MCF 10A (cell line): ENCODE data around the gene DGKG. TPM values are rescaled to one million over a fixed set of nuclear protein-coding genes. Genes with fewer than 3 reads are reported as not detected.

Experiments
- BruUV-seq: library from RNA; stranded (reverse); fragments of 400-500 nt; replicated peaks from 2 replicates; lab custom pipeline; 2021; lab: Mats Ljungman, UMichigan
- CTCF ChIA-PET: fragments of 300-600 bp; sonication (Branson Sonifier 250); formaldehyde crosslinking; extraction: SDS; loops from one replicate; lab custom pipeline; 2021; ENCODE audit warnings: antibody characterized with exemption, inconsistent platforms; lab: Yijun Ruan, JAX
- POLR2A ChIA-PET: fragments of 300-600, 350-650 bp; sonication (Branson Sonifier 250); formaldehyde crosslinking; extraction: SDS; loops from one replicate; lab custom pipeline; 2020; ENCODE audit warnings: antibody characterized with exemption, inconsistent platforms; lab: Yijun Ruan, JAX
- DNase-seq: peaks from one replicate; pipeline ENCODE4 v3.0.0-alpha.2; 2018; ENCODE audit not compliant: unreplicated experiment
- H3K27ac Mint-ChIP-seq: one replicate; pipeline ENCODE4 v1.8.0; 2022; ENCODE audit warnings: mild to moderate bottlenecking, low read depth, mixed read lengths; ENCODE audit not compliant: unreplicated experiment
- H3K27me3 Mint-ChIP-seq: one replicate; pipeline ENCODE4 v1.8.0; 2022; ENCODE audit warnings: mixed read lengths; ENCODE audit not compliant: insufficient read depth, unreplicated experiment
- H3K36me3 Mint-ChIP-seq: one replicate; pipeline ENCODE4 v1.8.0; 2022; ENCODE audit warnings: mild to moderate bottlenecking, moderate library complexity, mixed read lengths; ENCODE audit not compliant: insufficient read depth, unreplicated experiment
- H3K4me1 Mint-ChIP-seq: one replicate; pipeline ENCODE4 v1.8.0; 2022; ENCODE audit warnings: mixed read lengths; ENCODE audit not compliant: insufficient read depth, unreplicated experiment
- H3K4me3 Mint-ChIP-seq: one replicate; pipeline ENCODE4 v1.8.0; 2022; ENCODE audit warnings: mild to moderate bottlenecking, moderate library complexity, mixed read lengths; ENCODE audit not compliant: unreplicated experiment
- H3K9me3 Mint-ChIP-seq: one replicate; pipeline ENCODE4 v1.8.0; 2022; ENCODE audit warnings: mixed read lengths; ENCODE audit not compliant: unreplicated experiment
- CTCF ChIP-seq: fragments of 200-600 bp; IDR thresholded peaks from one replicate; pipeline ENCODE4 v1.8.0; 2022; ENCODE audit warnings: antibody characterized with exemption, mild to moderate bottlenecking; ENCODE audit not compliant: unreplicated experiment
- intact Hi-C: fragments of 100-400 bp; cut with micrococcal nuclease; formaldehyde crosslinking; loops from 2 replicates; pipeline ENCODE4 v1.14.1; 2022
- total RNA-seq: library from RNA; stranded (reverse); gene quantifications from 2 replicates; pipeline ENCODE4 v1.2.3, GENCODE V29; 2022

The DGKG gene
- total RNA-seq, 1 experiment from 2014 or later, result not detected

- no peak overlapping the region for H3K4me3 Mint-ChIP-seq
- peaks cover 7% of the 10 kb centered on the region for H3K4me1 Mint-ChIP-seq
- BruUV-seq, result no TSS peak
- POLR2A ChIA-PET, result no interaction called here
- TF ChIP-seq CTCF, result no peak
- CTCF ChIA-PET, result no interaction called here
- no peaks in the 10 kb centered on the region for H3K36me3 Mint-ChIP-seq
- intact Hi-C loops, result no loop called here
- H3K27ac Mint-ChIP-seq, result no peak overlapping the region
- no peak for DNase-seq
- no peaks in the 10 kb centered on the region for H3K27me3 Mint-ChIP-seq
- H3K9me3 Mint-ChIP-seq, result no peaks in the 10 kb centered on the region
Measured at GRCh38 chr3:186401556-186401955, 39.5 kb upstream of the DGKG start.

- ChIA-PET POLR2A (interaction anchor here (0.8 kb wide), 1 partner anchor 23 kb away, joined by 4 read pairs; no protein-coding TSS in a partner anchor), CTCF (no interaction called here)
- intact Hi-C loops, result no loop called here
- no peaks in the 10 kb centered on the region for H3K36me3 Mint-ChIP-seq
- peaks cover 7% of the 10 kb centered on the region for H3K4me1 Mint-ChIP-seq
- H3K9me3 Mint-ChIP-seq, result no peaks in the 10 kb centered on the region
- BruUV-seq, result no TSS peak
- no peak overlapping the region for H3K4me3 Mint-ChIP-seq
- no peak for DNase-seq
- H3K27me3 Mint-ChIP-seq, result no peaks in the 10 kb centered on the region
- TF ChIP-seq CTCF, result no peak
- no peak overlapping the region for H3K27ac Mint-ChIP-seq
Measured at GRCh38 chr3:186400662-186401061, 38.6 kb upstream of the DGKG start.

- intact Hi-C loops, result no loop called here
- no peak for TF ChIP-seq CTCF
- Mint-ChIP-seq H3K36me3 (no peaks in the 10 kb centered on the region), H3K27ac (no peak overlapping the region), H3K4me1 (peaks cover 7% of the 10 kb centered on the region), H3K27me3 (no peaks in the 10 kb centered on the region), H3K4me3 (no peak overlapping the region), H3K9me3 (no peaks in the 10 kb centered on the region)
- BruUV-seq, result no TSS peak
- no peak for DNase-seq
- CTCF ChIA-PET, result interaction anchor here (0.5 kb wide), 1 partner anchor 26 kb away, joined by 9 read pairs; no protein-coding TSS in a partner anchor
- POLR2A ChIA-PET, result interaction anchor here (0.8 kb wide), 1 partner anchor 23 kb away, joined by 4 read pairs; no protein-coding TSS in a partner anchor
Measured at GRCh38 chr3:186400026-186400425, 38.0 kb upstream of the DGKG start.

GRCh38 chr3:186394566-186395217, 32.7 kb upstream of the DGKG start:
- ChIA-PET CTCF (interaction anchor here (0.6 to 0.7 kb wide), 2 partner anchors 98 to 218 kb away, joined by 3 to 4 read pairs; partner anchors contain the start of gene AHSG), POLR2A (no interaction called here)
- H3K9me3 Mint-ChIP-seq, result no peaks in the 10 kb centered on the region
- H3K27me3 Mint-ChIP-seq, result no peaks in the 10 kb centered on the region
- no peaks in the 10 kb centered on the region for H3K4me1 Mint-ChIP-seq
- intact Hi-C loops, result no loop called here
- no peak for DNase-seq
- no peaks in the 10 kb centered on the region for H3K36me3 Mint-ChIP-seq
- no peak for TF ChIP-seq CTCF
- BruUV-seq, result no TSS peak
- no peak overlapping the region for H3K27ac Mint-ChIP-seq
- H3K4me3 Mint-ChIP-seq, result no peak overlapping the region
